Stimulated activated CD8-positive, alpha-beta memory T cell treated with anti-CD3 and anti-CD28 coated beads, Interleukin-15, amount 100 ng/mL, for 1 hour (primary cell): ENCODE results near the gene UBAP1L.

Source experiments
- DNase-seq: peaks from one replicate; pipeline ENCODE4 v3.0.0-alpha.2; 2020; ENCODE audit warnings: low read depth

Gene UBAP1L

GRCh38 chr15:65042776-65043327, 72.1 kb downstream of the UBAP1L start:
- DNase-seq, result no peak
